HL-60/S4 treated with phorbol 12-myristate 13-acetate at 8.2 ng/mL for 4 days and 3 days (cell line): ENCODE data around the gene WDFY1.

ENCODE experiments used
- in situ Hi-C: fragments of 300-500 bp; cut with MboI; formaldehyde crosslinking; loops from 2 replicates; pipeline ENCODE4 v1.15.0; 2022; ENCODE audit warnings: low sequenced_read_pairs

Gene WDFY1

GRCh38 chr2:223944703-223945531 lies at the start of gene WDFY1:
Gene WDFY1 (minus strand): TSS chr2:223945335. CDS start chr2:223945284, 51 bp downstream.
- in situ Hi-C loops: no loop called here

DNA sequence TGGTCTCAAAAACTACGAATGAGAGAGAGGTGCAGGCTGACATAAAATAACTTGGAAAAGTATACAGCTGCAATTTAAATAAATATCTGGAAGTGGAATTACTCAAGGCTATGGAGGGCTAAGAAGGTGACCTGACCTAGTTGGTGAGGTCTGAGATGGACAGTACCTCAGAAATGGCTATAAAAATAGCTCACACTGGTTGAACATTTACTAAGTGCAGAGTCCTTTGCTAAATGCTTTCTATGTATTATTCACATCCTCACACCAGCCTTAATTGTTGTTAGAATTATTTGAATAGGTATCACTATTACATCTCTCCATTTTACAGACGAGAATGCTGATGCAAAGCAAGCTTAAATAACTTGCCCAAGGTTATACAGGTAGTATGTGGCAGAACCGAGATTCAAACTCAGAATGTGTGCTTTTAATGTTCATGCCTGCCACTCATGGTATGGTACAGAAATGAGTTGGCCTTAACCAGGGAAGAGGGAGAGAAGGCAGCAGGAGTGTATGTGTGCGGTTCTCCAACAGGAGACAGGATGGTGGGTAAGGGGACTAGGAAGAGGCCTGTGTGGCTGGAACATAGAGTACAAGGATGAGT lies 49.5 kb upstream of the WDFY1 start:
- in situ Hi-C loops: loop anchor here (10.0 kb wide), 1 partner anchor 290 kb away; no protein-coding TSS in a partner anchor

- in situ Hi-C loops: loop anchor here (10.0 kb wide), 1 partner anchor 291 kb away; no protein-coding TSS in a partner anchor
Observed at GRCh38 chr2:223993634-223994232, 48.6 kb upstream of the WDFY1 start.

- in situ Hi-C loops: loop anchor here (10.0 kb wide), 1 partner anchor 293 kb away; no protein-coding TSS in a partner anchor
Observed at GRCh38 chr2:223991611-223992010, 46.5 kb upstream of the WDFY1 start.

DNA sequence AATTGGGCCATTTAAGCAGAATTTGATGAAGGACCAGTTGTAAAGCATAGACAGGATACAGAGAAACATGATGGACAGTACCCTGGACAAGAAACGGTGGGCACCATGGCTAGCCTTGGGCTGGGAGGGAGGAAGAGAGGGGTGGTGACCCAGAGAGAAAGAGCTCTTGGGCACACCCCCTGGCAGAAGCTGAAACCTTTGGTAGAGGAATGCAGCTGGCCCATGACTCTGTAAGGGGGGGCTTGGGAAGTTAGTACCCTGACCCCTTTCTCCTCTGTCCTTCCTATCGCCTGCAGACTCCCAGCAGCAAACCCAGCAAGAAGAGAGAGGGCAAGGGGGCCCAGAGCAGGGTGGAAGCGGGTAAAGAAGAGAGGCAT lies 44.7 kb upstream of the WDFY1 start:
- in situ Hi-C loops: loop anchor here (10.0 kb wide), 1 partner anchor 295 kb away; no protein-coding TSS in a partner anchor

DNA sequence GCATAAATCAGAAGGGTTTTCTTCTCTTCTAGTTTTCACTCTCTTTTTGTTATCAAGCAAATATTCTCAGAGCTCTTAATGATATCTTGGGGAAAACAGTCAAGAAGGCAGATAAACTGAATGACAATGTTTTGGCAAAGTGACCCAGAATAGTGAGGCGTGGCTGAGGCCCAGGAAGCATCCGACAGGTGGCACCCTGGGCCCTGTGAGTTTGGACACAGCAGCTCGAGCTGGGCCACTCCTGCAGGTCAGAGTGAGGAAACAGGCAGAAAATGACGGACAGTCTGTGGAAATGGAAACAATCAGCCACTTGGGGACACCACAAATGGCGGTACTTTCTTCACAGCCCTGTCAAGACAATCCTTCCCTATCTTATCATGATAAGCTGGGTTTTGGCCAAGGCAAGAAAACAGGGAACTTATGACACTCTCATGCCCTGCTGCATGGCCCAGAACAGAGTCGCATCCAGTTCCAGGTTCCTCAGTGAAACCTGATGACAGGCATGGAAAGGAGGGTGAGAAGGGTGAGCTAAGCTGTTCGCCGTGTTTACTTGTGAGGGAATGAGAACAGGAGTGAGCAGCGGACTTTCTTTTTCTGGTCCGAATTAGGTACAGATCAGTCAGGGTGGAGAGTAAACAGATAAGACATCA lies 44.2 kb upstream of the WDFY1 start:
- in situ Hi-C loops: no loop called here

DNA sequence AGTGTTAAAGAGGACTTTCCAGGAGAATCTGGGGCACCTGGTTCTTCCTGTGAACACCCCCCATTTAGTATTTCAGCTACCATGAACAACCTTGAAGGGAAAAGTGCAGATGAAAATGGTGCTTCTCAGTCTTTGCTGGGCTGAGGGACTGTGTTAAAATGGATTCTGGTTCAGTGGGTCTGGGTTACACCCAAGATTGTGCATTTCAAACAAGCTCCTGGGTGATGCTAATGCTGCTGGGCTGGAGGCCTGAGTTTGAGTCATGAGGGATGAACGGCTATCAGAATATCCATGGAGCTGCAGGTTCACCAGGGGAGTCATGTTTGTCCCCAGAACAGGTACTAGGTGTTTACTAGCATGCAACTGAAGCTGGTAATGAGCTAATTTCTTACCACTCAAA lies 36.1 kb upstream of the WDFY1 start:
- in situ Hi-C loops: no loop called here

GRCh38 chr2:223980803-223981202 lies 35.7 kb upstream of the WDFY1 start:
- in situ Hi-C loops: no loop called here

- in situ Hi-C loops: no loop called here
Observed at GRCh38 chr2:223980397-223980735, 35.2 kb upstream of the WDFY1 start.

DNA sequence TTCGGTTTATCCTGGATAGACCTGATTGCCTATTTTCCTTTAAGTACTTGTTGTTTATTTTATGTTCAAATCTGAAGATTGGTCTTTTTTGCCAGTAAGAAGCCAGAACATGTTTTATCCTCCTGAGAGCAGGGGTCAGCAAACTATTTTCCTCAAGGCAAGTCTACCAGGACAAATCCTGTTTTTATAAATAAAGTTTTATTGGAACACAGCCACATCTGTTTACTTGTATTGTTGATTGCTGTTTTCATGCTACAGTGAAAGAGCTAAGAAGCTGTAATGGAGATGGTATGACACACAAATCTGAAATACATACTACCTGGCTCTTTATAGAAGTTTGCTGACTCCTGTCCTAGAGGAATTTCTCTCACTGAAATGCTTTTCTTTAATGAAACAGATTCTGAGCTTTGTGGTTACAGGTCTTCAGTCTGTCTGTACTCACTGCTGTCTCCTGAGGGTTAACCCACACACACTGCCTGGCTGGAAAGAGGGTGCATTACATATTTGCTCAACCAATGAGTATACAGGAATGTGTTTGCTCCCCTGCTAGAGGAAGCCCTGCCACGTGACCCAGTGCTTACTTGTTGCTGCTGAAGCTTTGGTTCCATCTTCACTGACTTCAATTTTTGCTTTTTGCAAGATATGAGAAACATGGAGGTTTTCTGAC lies 34.7 kb upstream of the WDFY1 start:
- in situ Hi-C loops: no loop called here

DNA sequence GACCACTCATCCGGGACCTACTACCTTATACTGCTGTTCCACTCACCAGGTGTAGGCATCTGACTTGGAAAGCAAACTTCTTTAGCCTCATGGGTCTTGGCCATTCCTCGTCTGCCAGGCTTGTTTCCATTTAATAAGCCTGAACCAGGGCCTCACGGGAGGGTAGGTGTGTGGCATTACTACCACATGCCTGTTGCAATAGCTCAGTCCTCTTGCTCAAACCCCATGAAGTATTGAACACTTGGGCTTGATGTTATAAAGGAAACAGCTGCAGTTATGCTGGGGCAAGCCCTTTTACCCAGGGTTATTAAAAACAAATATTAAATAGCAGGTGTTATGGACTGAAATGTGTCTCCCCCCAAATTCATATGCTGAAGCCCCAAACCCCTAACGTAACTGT lies 33.3 kb upstream of the WDFY1 start:
- in situ Hi-C loops: no loop called here

- in situ Hi-C loops: no loop called here
Observed at GRCh38 chr2:223976635-223977226, 31.6 kb upstream of the WDFY1 start.

- in situ Hi-C loops: no loop called here
Observed at GRCh38 chr2:223973606-223974005, 28.5 kb upstream of the WDFY1 start.

GRCh38 chr2:223972656-223973102 lies 27.5 kb upstream of the WDFY1 start:
- in situ Hi-C loops: no loop called here

DNA sequence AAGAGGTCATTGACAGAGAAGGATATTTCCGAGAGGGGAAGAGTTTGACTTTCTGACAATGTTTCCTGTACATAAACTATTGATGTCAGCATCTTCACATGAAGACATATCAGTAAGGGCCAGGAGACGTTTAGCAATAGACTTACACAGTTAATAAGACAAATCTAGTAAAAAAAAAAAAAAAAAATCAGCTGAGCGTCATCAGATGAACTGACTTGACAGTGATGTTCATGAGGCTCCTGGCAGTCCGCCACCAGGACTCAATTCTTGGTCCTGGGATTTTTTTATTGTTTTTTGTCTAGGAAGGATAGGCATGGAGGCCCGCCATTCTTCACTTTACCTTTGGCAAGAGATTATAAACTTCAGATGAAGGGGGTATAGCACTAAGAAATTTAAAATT lies 26.6 kb upstream of the WDFY1 start:
- in situ Hi-C loops: no loop called here

- in situ Hi-C loops: no loop called here
Observed at GRCh38 chr2:223970343-223971128, 25.4 kb upstream of the WDFY1 start.

DNA sequence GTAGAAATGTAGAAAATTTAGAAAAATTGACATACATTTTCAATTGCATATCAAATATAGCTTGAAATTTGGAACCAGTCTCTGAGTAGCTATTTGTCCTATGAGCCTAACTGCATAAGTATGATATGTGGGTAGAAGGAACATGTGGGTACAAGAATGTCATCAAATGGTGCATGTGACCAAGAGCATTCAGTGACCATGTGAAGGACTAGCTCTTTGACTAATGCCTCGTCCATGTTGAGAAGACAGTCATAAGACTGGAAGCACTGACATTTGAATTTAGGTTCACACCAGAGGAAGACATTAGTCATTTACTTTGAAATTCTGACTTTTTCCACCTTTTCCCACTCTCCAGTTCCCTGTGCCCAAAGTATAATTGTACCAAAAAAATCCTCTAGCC lies 24.7 kb upstream of the WDFY1 start:
- in situ Hi-C loops: no loop called here

- in situ Hi-C loops: no loop called here
Observed at GRCh38 chr2:223969315-223969714, 24.2 kb upstream of the WDFY1 start.

DNA sequence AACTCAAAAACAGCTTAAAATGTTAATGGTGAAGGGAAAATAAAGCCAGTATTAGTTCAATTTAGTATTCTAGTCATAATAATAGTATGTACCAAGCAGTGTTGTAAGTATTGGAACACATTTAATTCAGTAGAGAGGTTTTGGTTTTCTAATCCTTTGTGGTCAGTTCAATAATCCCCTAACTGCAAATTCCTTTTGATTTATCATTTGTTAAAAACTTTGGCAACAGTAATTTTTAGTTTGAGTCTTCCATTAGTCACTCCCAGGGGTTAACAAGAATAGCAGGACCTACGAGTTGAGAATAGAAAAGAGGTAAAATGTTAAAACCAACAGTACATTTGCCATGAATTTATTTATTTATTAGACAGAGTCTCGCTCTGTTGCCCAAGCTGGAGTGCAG lies 22.8 kb upstream of the WDFY1 start:
- in situ Hi-C loops: no loop called here

DNA sequence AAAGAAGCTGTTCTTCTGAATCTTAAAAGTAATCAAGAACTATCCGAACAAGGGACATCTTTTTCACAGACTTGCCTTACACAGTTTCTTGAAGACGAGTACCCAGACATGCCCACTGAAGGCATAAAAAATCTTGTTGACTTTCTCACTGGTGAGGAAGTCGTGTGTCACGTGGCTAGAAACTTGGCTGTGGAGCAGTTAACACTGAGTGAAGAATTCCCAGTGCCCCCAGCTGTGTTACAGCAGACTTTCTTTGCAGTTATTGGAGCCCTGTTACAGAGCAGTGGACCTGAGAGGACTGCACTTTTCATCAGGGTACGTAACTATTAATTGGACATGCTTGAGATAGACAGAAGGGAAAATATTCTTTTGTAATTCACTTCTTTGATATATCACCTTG lies 14.6 kb upstream of the WDFY1 start:
- in situ Hi-C loops: no loop called here
